Activated T-cell treated with anti-CD3 and anti-CD28 coated beads, Interleukin-2, amount 50 U/mL, for 48 hours (primary cell): Measurements from ENCODE around the gene GABRA5.
A peak's percentile ranks its signal among the peaks of the same experiment; 100 is the strongest.
"Not testable (repeated sequence)": the region's sequence is repeated elsewhere in the genome, so short reads cannot be mapped to it uniquely, and the experiment has no call there.

ENCODE experiments used
- DNase-seq, 2 experiments: peaks; one replicate each; pipeline ENCODE4 v3.0.0-alpha.2; 2020

GABRA5 gene

GRCh38 chr15:26879706-26880105, 12.8 kb downstream of the GABRA5 start:
- no peak for DNase-seq

- no peak for DNase-seq
Measured at GRCh38 chr15:26882112-26882511, 15.2 kb downstream of the GABRA5 start.

GRCh38 chr15:26882616-26883365, 15.9 kb downstream of the GABRA5 start:
- DNase-seq = no peak

GRCh38 chr15:26883466-26883865, 16.6 kb downstream of the GABRA5 start:
- DNase-seq = no peak

- no peak for DNase-seq
Measured at GRCh38 chr15:26886566-26886965, 19.7 kb downstream of the GABRA5 start.

- DNase-seq = no peak
Measured at GRCh38 chr15:26887926-26888666, 21.2 kb downstream of the GABRA5 start.

- no peak for DNase-seq
Measured at GRCh38 chr15:26888761-26889160, 21.9 kb downstream of the GABRA5 start.

- DNase-seq = peak; percentile 52 to 60
Measured at GRCh38 chr15:26889298-26889898, 22.5 kb downstream of the GABRA5 start.

GRCh38 chr15:26890451-26890850, 23.6 kb downstream of the GABRA5 start:
- no peak for DNase-seq

- DNase-seq = no peak
Measured at GRCh38 chr15:26890988-26891387, 24.1 kb downstream of the GABRA5 start.

GRCh38 chr15:26891448-26892181, 24.8 kb downstream of the GABRA5 start:
- DNase-seq = peak; percentile 69 to 73

- DNase-seq = no peak
Measured at GRCh38 chr15:26892182-26892518, 25.3 kb downstream of the GABRA5 start.

- no peak for DNase-seq
Measured at GRCh38 chr15:26892678-26893077, 25.8 kb downstream of the GABRA5 start.

- no peak for DNase-seq
Measured at GRCh38 chr15:26893351-26894065, 26.6 kb downstream of the GABRA5 start.

GRCh38 chr15:26894181-26894580, 27.3 kb downstream of the GABRA5 start:
- no peak for DNase-seq

GRCh38 chr15:26895346-26895745, 28.5 kb downstream of the GABRA5 start:
- DNase-seq = not testable (repeated sequence)

- no peak for DNase-seq
Measured at GRCh38 chr15:26899658-26900057, 32.8 kb downstream of the GABRA5 start.

- DNase-seq = no peak
Measured at GRCh38 chr15:26901041-26901440, 34.2 kb downstream of the GABRA5 start.

GRCh38 chr15:26910715-26911114, 43.9 kb downstream of the GABRA5 start:
- no peak for DNase-seq

GRCh38 chr15:26921433-26921832, 54.6 kb downstream of the GABRA5 start:
- DNase-seq = no peak

- no peak for DNase-seq
Measured at GRCh38 chr15:26926081-26926480, 59.2 kb downstream of the GABRA5 start.

GRCh38 chr15:26928051-26928450, 61.2 kb downstream of the GABRA5 start:
- no peak for DNase-seq

GRCh38 chr15:26929588-26929987, 62.7 kb downstream of the GABRA5 start:
- no peak for DNase-seq
